Measurements from ENCODE around the gene SPN. TPM values are rescaled to one million over a fixed set of nuclear protein-coding genes. Genes with fewer than 3 reads are reported as not detected.

The SPN gene
- total and polyA plus RNA-seq, 9 of the 15 experiments (the other 6 are each of a cell fraction or from before 2014, with no cell fraction given) = 24.3 to 225 (median 79.4) TPM

- TF ChIP-seq ZHX1 (conservative IDR thresholded peaks at IDR 0.05; ENCODE audit: low read length) (no peak), MIER1 (IDR thresholded peaks at IDR 0.05; ENCODE audit: low read depth) (no peak), ZBED1 (IDR thresholded peaks at IDR 0.05) (no peak), POLR3A (IDR thresholded peaks at IDR 0.05; ENCODE audit: borderline replicate concordance, extremely low read depth, insufficient read depth, insufficient read length) (no peak), HMBOX1 (IDR thresholded peaks at IDR 0.05) (peak; percentile 70), ARID1B (IDR thresholded peaks at IDR 0.05) (peak; percentile 28; the same call in 1 of the 2 replicates), CREM (IDR thresholded peaks at IDR 0.05; ENCODE audit: low read depth) (no peak), ZNF263 (CRISPR knock-in tag; IDR thresholded peaks at IDR 0.05; ENCODE audit: borderline replicate concordance) (no peak), ZNF696 (CRISPR knock-in tag; conservative IDR thresholded peaks at IDR 0.05) (no peak), TCF7L2 (IDR thresholded peaks at IDR 0.05; ENCODE audit: low read depth, low read length) (no peak), CBFA2T3 (IDR thresholded peaks at IDR 0.05) (peak; percentile 54; the same call in 1 of the 2 replicates), POLR2AphosphoS5 (IDR thresholded peaks at IDR 0.05; ENCODE audit: control insufficient read depth, insufficient read depth, low read depth, low read length) (no peak)
- TF ChIP-seq, protein P1, sequence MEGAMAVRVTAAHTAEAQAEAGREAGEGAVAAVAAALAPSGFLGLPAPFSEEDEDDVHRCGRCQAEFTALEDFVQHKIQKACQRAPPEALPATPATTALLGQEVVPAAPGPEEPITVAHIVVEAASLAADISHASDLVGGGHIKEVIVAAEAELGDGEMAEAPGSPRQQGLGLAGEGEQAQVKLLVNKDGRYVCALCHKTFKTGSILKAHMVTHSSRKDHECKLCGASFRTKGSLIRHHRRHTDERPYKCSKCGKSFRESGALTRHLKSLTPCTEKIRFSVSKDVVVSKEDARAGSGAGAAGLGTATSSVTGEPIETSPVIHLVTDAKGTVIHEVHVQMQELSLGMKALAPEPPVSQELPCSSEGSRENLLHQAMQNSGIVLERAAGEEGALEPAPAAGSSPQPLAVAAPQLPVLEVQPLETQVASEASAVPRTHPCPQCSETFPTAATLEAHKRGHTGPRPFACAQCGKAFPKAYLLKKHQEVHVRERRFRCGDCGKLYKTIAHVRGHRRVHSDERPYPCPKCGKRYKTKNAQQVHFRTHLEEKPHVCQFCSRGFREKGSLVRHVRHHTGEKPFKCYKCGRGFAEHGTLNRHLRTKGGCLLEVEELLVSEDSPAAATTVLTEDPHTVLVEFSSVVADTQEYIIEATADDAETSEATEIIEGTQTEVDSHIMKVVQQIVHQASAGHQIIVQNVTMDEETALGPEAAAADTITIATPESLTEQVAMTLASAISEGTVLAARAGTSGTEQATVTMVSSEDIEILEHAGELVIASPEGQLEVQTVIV (CRISPR knock-in tag; IDR thresholded peaks at IDR 0.05; ENCODE audit: borderline replicate concordance) = no peak
- TF ChIP-seq, protein P2, sequence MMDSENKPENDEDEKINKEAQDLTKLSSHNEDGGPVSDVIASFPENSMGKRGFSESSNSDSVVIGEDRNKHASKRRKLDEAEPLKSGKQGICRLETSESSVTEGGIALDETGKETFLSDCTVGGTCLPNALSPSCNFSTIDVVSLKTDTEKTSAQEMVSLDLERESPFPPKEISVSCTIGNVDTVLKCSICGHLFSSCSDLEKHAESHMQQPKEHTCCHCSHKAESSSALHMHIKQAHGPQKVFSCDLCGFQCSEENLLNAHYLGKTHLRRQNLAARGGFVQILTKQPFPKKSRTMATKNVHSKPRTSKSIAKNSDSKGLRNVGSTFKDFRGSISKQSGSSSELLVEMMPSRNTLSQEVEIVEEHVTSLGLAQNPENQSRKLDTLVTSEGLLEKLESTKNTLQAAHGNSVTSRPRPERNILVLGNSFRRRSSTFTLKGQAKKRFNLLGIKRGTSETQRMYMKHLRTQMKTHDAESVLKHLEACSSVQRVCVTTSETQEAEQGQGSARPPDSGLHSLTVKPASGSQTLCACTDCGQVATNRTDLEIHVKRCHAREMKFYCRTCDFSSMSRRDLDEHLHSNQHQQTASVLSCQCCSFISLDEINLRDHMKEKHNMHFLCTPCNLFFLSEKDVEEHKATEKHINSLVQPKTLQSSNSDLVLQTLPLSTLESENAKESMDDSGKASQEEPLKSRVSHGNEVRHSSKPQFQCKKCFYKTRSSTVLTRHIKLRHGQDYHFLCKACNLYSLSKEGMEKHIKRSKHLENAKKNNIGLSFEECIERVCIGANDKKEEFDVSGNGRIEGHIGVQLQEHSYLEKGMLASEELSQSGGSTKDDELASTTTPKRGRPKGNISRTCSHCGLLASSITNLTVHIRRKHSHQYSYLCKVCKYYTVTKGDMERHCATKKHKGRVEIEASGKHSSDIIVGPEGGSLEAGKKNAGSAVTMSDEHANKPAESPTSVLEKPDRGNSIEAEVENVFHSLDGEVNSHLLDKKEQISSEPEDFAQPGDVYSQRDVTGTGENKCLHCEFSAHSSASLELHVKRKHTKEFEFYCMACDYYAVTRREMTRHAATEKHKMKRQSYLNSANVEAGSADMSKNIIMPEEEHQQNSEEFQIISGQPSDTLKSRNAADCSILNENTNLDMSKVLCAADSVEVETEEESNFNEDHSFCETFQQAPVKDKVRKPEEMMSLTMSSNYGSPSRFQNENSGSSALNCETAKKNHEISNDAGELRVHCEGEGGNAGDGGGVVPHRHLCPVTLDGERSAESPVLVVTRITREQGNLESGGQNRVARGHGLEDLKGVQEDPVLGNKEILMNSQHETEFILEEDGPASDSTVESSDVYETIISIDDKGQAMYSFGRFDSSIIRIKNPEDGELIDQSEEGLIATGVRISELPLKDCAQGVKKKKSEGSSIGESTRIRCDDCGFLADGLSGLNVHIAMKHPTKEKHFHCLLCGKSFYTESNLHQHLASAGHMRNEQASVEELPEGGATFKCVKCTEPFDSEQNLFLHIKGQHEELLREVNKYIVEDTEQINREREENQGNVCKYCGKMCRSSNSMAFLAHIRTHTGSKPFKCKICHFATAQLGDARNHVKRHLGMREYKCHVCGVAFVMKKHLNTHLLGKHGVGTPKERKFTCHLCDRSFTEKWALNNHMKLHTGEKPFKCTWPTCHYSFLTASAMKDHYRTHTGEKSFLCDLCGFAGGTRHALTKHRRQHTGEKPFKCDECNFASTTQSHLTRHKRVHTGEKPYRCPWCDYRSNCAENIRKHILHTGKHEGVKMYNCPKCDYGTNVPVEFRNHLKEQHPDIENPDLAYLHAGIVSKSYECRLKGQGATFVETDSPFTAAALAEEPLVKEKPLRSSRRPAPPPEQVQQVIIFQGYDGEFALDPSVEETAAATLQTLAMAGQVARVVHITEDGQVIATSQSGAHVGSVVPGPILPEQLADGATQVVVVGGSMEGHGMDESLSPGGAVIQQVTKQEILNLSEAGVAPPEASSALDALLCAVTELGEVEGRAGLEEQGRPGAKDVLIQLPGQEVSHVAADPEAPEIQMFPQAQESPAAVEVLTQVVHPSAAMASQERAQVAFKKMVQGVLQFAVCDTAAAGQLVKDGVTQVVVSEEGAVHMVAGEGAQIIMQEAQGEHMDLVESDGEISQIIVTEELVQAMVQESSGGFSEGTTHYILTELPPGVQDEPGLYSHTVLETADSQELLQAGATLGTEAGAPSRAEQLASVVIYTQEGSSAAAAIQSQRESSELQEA (IDR thresholded peaks at IDR 0.05; ENCODE audit: low read depth) = no peak
These were observed 11.2 kb upstream of the SPN start (continued) for GRCh38 chr16:29651774-29652349.
